Dermis microvascular lymphatic vessel endothelial cell (primary cell): ENCODE results near the gene SCPEP1. TPM values are rescaled to one million over a fixed set of nuclear protein-coding genes. Genes with fewer than 3 reads are reported as not detected.

ENCODE experiments used
- DNase-seq, 2 donors: peaks; one replicate each; pipeline versions ENCODE4 v3.0.0 to v3.0.0-alpha.2; 2010; ENCODE audit warnings: low read depth in 2 of 2
- total RNA-seq: library from RNA; depleted of rRNA; stranded (reverse); fragments of >200 nt; gene quantifications from 2 replicates; pipeline ENCODE4 v1.2.1, GENCODE V29; 2014

Gene SCPEP1
- total RNA-seq, 1 donor from 2014 or later: 26.2 TPM

- DNase-seq: no peak
Measured at GRCh38 chr17:57001541-57001940, 23.6 kb downstream of the SCPEP1 start.

GRCh38 chr17:57002904-57003303 is 25.0 kb downstream of the SCPEP1 start:
- no peak for DNase-seq

- DNase-seq: no peak
Measured at GRCh38 chr17:57004944-57005579, 27.1 kb downstream of the SCPEP1 start.

GRCh38 chr17:57006040-57006439 is 28.1 kb downstream of the SCPEP1 start:
- no peak for DNase-seq

GRCh38 chr17:57008958-57009357 is 31.0 kb downstream of the SCPEP1 start:
- no peak for DNase-seq

GRCh38 chr17:57009737-57010445 is 32.0 kb downstream of the SCPEP1 start:
- DNase-seq: peak; percentile 22 to 62

GRCh38 chr17:57010487-57010886 is 32.6 kb downstream of the SCPEP1 start:
- DNase-seq: no peak

- no peak for DNase-seq
Measured at GRCh38 chr17:57011491-57012015, 33.6 kb downstream of the SCPEP1 start.

- DNase-seq: no peak
Measured at GRCh38 chr17:57016071-57016763, 38.3 kb downstream of the SCPEP1 start.

- no peak for DNase-seq
Measured at GRCh38 chr17:57016764-57017116, 38.8 kb downstream of the SCPEP1 start.

- no peak for DNase-seq
Measured at GRCh38 chr17:57017625-57018024, 39.7 kb downstream of the SCPEP1 start.

- no peak for DNase-seq
Measured at GRCh38 chr17:57020208-57020607, 42.3 kb downstream of the SCPEP1 start.

GRCh38 chr17:57021226-57021940 is 43.5 kb downstream of the SCPEP1 start:
- no peak for DNase-seq

GRCh38 chr17:57025876-57026275 is 47.9 kb downstream of the SCPEP1 start:
- no peak for DNase-seq

- no peak for DNase-seq
Measured at GRCh38 chr17:57027852-57028251, 49.9 kb downstream of the SCPEP1 start.

- peak; percentile 12 to 43 for DNase-seq
Measured at GRCh38 chr17:57032343-57032742, 54.4 kb downstream of the SCPEP1 start.

GRCh38 chr17:57033296-57033695 is 55.4 kb downstream of the SCPEP1 start:
- DNase-seq: peak; percentile 10 to 19

- DNase-seq: no peak
Measured at GRCh38 chr17:57034807-57035754, 57.1 kb downstream of the SCPEP1 start.

- DNase-seq: no peak
Measured at GRCh38 chr17:57035971-57036481, 58.1 kb downstream of the SCPEP1 start.

GRCh38 chr17:57037411-57037810 is 59.5 kb downstream of the SCPEP1 start:
- no peak for DNase-seq
